Measurements from ENCODE around the gene SLC47A1. TPM values are rescaled to one million over a fixed set of nuclear protein-coding genes. Genes with fewer than 3 reads are reported as not detected.

The SLC47A1 gene
- total and polyA plus RNA-seq, 9 of the 15 experiments (the other 6 are each of a cell fraction or from before 2014, with no cell fraction given): not detected

DNA sequence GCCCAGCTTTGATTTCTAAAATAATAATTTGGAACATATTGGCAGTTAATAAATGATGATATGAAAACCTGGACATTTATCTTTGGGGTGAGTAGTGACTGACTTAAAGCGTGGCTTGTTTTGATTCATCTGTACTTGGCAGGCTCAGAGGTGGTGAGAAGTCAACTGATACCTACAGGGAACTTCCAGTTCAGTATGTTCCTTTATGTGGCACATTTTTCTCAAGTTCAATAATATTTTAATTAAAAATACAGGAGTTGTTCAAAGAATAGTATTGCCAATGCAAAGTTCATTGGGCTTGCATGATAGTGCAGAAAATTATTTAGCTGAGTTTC is 34.3 kb downstream of the SLC47A1 start:
- POLR2A ChIA-PET: no interaction called here
- no TSS peak for BruUV-seq (replicated peaks)
- TF ChIP-seq KLF10 (CRISPR knock-in tag; IDR thresholded peaks at IDR 0.05): no peak
- no peak for TF ChIP-seq ELK3 (CRISPR knock-in tag; IDR thresholded peaks at IDR 0.05)
- TF ChIP-seq IRF2 (CRISPR knock-in tag; IDR thresholded peaks at IDR 0.05): no peak
- TF ChIP-seq HLTF (IDR thresholded peaks at IDR 0.05): no peak
- TF ChIP-seq ZC3H4 (CRISPR knock-in tag; IDR thresholded peaks at IDR 0.05; ENCODE audit: borderline replicate concordance): no peak
- TF ChIP-seq, protein P1, sequence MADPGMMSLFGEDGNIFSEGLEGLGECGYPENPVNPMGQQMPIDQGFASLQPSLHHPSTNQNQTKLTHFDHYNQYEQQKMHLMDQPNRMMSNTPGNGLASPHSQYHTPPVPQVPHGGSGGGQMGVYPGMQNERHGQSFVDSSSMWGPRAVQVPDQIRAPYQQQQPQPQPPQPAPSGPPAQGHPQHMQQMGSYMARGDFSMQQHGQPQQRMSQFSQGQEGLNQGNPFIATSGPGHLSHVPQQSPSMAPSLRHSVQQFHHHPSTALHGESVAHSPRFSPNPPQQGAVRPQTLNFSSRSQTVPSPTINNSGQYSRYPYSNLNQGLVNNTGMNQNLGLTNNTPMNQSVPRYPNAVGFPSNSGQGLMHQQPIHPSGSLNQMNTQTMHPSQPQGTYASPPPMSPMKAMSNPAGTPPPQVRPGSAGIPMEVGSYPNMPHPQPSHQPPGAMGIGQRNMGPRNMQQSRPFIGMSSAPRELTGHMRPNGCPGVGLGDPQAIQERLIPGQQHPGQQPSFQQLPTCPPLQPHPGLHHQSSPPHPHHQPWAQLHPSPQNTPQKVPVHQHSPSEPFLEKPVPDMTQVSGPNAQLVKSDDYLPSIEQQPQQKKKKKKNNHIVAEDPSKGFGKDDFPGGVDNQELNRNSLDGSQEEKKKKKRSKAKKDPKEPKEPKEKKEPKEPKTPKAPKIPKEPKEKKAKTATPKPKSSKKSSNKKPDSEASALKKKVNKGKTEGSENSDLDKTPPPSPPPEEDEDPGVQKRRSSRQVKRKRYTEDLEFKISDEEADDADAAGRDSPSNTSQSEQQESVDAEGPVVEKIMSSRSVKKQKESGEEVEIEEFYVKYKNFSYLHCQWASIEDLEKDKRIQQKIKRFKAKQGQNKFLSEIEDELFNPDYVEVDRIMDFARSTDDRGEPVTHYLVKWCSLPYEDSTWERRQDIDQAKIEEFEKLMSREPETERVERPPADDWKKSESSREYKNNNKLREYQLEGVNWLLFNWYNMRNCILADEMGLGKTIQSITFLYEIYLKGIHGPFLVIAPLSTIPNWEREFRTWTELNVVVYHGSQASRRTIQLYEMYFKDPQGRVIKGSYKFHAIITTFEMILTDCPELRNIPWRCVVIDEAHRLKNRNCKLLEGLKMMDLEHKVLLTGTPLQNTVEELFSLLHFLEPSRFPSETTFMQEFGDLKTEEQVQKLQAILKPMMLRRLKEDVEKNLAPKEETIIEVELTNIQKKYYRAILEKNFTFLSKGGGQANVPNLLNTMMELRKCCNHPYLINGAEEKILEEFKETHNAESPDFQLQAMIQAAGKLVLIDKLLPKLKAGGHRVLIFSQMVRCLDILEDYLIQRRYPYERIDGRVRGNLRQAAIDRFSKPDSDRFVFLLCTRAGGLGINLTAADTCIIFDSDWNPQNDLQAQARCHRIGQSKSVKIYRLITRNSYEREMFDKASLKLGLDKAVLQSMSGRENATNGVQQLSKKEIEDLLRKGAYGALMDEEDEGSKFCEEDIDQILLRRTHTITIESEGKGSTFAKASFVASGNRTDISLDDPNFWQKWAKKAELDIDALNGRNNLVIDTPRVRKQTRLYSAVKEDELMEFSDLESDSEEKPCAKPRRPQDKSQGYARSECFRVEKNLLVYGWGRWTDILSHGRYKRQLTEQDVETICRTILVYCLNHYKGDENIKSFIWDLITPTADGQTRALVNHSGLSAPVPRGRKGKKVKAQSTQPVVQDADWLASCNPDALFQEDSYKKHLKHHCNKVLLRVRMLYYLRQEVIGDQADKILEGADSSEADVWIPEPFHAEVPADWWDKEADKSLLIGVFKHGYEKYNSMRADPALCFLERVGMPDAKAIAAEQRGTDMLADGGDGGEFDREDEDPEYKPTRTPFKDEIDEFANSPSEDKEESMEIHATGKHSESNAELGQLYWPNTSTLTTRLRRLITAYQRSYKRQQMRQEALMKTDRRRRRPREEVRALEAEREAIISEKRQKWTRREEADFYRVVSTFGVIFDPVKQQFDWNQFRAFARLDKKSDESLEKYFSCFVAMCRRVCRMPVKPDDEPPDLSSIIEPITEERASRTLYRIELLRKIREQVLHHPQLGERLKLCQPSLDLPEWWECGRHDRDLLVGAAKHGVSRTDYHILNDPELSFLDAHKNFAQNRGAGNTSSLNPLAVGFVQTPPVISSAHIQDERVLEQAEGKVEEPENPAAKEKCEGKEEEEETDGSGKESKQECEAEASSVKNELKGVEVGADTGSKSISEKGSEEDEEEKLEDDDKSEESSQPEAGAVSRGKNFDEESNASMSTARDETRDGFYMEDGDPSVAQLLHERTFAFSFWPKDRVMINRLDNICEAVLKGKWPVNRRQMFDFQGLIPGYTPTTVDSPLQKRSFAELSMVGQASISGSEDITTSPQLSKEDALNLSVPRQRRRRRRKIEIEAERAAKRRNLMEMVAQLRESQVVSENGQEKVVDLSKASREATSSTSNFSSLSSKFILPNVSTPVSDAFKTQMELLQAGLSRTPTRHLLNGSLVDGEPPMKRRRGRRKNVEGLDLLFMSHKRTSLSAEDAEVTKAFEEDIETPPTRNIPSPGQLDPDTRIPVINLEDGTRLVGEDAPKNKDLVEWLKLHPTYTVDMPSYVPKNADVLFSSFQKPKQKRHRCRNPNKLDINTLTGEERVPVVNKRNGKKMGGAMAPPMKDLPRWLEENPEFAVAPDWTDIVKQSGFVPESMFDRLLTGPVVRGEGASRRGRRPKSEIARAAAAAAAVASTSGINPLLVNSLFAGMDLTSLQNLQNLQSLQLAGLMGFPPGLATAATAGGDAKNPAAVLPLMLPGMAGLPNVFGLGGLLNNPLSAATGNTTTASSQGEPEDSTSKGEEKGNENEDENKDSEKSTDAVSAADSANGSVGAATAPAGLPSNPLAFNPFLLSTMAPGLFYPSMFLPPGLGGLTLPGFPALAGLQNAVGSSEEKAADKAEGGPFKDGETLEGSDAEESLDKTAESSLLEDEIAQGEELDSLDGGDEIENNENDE (IDR thresholded peaks at IDR 0.05; ENCODE audit: low read depth, low read length): no peak
- TF ChIP-seq JUNB (CRISPR knock-in tag; conservative IDR thresholded peaks at IDR 0.05): no peak
- no peak for TF ChIP-seq JUN (IDR thresholded peaks at IDR 0.05; ENCODE audit: borderline replicate concordance, low read depth, low read length)
- TF ChIP-seq JUN (CRISPR knock-in tag; IDR thresholded peaks at IDR 0.05; ENCODE audit: borderline replicate concordance): no peak

More for the DNA sequence above, 34.3 kb downstream of the SLC47A1 start:
- DNase-seq (ENCODE audit: extremely low read depth in 1 of 4, low spot score in 3 of 4) (no peak), ATAC-seq (no peak), FAIRE-seq (no peak)
- H2AFZ ChIP-seq (ENCODE audit: low read depth, low read length): no peak overlapping the region
- H3K79me2 ChIP-seq (ENCODE audit: control insufficient read depth, insufficient read depth, low read length): no peaks in the 10 kb centered on the region
- CTCF ChIA-PET (ENCODE audit: low intra/inter-chr PET ratio): no interaction called here
- H3K9me1 ChIP-seq (ENCODE audit: control insufficient read depth, insufficient read depth, low read length): no peaks in the 10 kb centered on the region
- H3K27ac ChIP-seq (ENCODE audit: extremely low read depth, low read depth, low read length): no peak overlapping the region
- no peaks in the 10 kb centered on the region for H3K36me3 ChIP-seq (ENCODE audit: control insufficient read depth, insufficient read depth, low read length)
- WGBS (ENCODE audit: insufficient coverage, low coverage, missing lambda C conversion rate): 0% methylated on average over 1 of the region's 1 CpG
- no peaks in the 10 kb centered on the region for H4K20me1 ChIP-seq (replicated peaks; ENCODE audit: control insufficient read depth, insufficient read depth, low read length)
- no peaks in the 10 kb centered on the region for H3K9me3 ChIP-seq (replicated peaks; ENCODE audit: control insufficient read depth, insufficient read depth, low read depth, low read length)
- no peak overlapping the region for H3K9ac ChIP-seq (ENCODE audit: insufficient read depth in 1 of 2, low read depth in 2 of 2, low read length in 2 of 2)
- H3K4me2 ChIP-seq (ENCODE audit: insufficient read depth, low read length): no peak overlapping the region
- H3K4me3 ChIP-seq: no peak overlapping the region
- intact Hi-C loops (cut with micrococcal nuclease): no loop called here
- H3K4me1 ChIP-seq (replicated peaks in 1 of 2; ENCODE audit: control insufficient read depth in 2 of 2, insufficient read depth in 2 of 2, low read length in 2 of 2): no peaks in the 10 kb centered on the region
- peaks cover 0 to 10% of the 10 kb centered on the region in 2 experiments; a peak in 3 of 5 replicates for H3K27me3 ChIP-seq (ENCODE audit: control insufficient read depth in 2 of 2, insufficient read depth in 2 of 2, low read length in 2 of 2)
- in situ Hi-C loops (cut with MboI): no loop called here

Data from K562 (cell line).